Measurements from ENCODE around the gene NEXMIF.

NEXMIF gene

DNA sequence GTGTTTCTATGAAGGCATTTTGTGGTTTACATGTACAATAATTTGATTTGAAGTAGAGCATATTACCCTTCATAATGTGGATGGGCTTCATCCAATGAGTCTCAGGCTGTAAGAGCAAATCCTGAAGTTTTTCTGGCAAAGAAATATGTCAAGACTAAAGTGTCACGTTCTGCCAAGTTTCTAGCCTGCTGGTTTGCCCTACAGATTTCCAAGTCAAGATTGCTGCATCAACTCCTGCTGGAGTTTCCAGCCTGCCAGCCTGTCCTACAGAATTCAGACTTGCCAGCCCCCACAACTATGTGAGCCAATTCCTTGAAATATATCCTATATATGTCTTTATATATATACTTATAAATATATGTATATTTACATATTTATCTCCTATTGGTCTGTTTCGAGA lies 240.8 kb downstream of the NEXMIF start:
- no peak overlapping the region for H3K4me2 ChIP-seq
- H3K36me3 ChIP-seq = no peaks in the 10 kb centered on the region
- no peak overlapping the region for H3K27ac ChIP-seq
- no peak overlapping the region for H3K4me3 ChIP-seq
- H3K9ac ChIP-seq = no peak overlapping the region
- TF ChIP-seq Cebpa-rat (IDR thresholded peaks at IDR 0.05) = no peak
- H3K27me3 ChIP-seq = peaks cover 31% of the 10 kb centered on the region
- peaks cover 16% of the 10 kb centered on the region; the same call in 1 of the 2 replicates for H3K9me3 ChIP-seq
- H3K4me1 ChIP-seq = no peaks in the 10 kb centered on the region
- H4K20me1 ChIP-seq = no peaks in the 10 kb centered on the region

Data from BLaER1 (cell line).